NCI-H524 (cell line): Measurements from ENCODE around the gene AARS2.
A peak's percentile ranks its signal among the peaks of the same experiment; 100 is the strongest.
"Not testable (repeated sequence)": the region's sequence is repeated elsewhere in the genome, so short reads cannot be mapped to it uniquely, and the experiment has no call there.

Experiments used
- DNase-seq, 2 experiments: peaks; one replicate each; lab custom pipeline; 2025; lab: John Stamatoyannopoulos, UW

The AARS2 gene

DNA sequence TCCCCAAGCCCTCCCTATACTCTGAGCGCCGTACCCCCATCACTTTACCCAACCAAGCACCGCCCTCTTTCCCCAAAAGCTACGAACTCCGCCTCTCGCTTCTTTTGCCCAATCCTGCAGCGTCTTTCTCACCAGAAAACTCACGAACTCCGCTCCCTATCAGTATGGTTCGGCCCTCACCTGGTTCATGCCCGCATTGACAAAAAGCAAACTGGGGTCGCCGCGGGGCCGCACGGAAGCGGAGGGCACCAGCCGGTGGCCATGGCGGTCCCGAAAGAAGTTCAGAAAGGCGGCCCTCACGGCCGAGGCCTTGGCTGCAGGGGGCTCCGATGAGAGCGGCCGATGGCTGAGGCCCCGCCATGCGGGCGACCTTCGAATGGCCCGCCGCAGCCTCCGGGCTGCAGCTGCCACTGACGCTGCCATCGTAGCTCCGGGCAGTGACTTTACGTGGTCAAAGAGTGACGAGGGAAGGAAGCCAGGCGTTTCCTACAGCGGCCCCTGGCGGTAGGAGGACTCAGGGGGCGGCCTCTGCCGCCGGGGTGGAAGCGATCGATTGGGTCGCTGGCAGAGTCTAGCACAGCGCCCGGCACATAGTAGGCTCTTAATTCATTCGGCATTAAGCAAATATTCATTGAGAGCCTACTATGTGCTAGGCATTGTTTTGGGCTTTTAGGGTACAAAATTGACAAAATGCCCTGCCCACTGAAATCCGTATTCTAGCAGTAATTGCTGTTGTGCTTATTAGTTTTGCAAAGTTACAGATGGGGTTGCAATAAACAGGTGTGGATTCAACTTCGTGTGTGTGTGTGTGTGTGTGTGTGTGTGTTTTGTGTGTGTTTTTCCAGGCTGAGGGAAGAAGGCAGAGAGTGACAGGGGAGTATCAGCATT, at the start of gene AARS2:
Gene AARS2, minus strand, starts transcription at position 447 of the 888 bp plus-strand sequence. Its CDS starts 24 bp downstream, at position 423.
- peak; percentile 57 to 81 for DNase-seq

DNA sequence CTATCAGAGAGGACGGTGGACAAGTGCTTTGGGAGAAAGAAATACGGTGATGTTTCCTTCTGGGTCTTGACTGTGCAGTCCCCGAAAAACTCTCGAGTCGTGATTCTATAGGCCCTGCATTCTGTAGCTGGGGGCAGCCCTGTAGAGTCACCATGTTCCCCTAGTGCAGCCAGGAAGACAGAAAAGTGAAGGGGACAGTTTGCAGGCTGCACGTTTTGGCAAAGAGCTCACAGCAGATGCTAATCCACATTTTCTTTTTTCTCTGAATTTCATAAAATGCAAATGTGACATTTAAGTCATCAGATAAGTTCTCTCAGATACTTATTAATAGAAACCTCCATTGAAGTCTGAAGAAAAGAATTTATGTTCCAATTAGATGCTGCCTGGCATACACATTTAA, 48.8 kb upstream of the AARS2 start:
- DNase-seq, result no peak

DNA sequence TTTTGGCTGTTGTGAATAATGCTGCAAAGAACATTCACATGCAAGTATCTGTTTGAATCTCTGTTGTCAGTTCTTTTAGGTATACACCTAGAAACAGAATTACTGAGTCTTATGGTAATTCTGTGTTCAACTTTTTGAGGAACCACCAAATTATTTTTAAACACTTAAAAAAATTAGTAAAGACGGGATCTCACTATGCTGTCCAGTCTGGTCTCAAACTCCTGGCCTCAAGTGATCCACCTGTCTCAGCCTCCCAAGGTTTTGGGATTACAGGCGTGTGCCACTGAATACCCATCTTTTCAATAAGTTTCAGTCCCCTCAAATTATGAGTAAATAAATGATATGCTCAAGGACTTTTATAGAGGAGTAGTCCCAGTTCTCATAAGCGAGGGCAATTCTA, 46.8 kb upstream of the AARS2 start:
- no peak for DNase-seq

DNA sequence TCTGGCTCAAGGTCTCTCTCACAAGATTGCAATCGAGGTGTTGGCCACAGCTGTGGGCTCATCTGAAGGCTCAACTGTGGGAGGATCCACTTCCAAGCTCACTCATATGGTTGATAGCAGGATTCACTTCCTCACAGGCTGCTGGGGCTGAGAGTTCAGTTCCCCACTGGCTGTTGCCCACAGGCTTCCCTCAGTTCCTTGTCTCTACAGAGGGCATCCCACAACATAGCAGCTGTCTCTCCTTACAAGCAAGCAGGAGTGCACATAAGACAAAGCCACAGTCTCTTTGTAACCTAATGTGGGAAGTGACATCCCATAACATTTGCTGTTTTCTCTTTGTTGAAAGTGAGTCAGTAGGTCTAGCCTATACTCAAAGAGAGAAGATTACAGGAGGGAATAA, 43.3 kb upstream of the AARS2 start:
- no peak for DNase-seq

DNA sequence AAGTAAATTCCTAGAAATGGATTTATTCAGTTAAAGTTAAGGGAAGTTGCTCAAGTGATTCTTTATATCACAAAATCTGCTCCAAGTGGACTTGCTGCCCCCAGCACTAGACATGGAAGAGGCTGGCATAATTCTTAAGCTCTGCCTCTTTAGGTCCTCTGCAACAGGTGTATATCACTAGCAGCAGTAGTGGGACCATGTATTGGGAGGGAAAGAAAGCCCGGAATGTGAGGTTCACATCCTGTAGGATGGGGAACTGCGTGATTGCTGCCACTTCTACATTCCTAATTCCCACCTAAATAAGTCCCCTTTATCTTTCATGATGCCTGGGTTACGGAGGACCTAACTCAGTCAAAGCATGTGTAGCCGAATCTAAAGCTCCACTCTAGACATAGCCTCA, 42.5 kb upstream of the AARS2 start:
- no peak for DNase-seq

DNA sequence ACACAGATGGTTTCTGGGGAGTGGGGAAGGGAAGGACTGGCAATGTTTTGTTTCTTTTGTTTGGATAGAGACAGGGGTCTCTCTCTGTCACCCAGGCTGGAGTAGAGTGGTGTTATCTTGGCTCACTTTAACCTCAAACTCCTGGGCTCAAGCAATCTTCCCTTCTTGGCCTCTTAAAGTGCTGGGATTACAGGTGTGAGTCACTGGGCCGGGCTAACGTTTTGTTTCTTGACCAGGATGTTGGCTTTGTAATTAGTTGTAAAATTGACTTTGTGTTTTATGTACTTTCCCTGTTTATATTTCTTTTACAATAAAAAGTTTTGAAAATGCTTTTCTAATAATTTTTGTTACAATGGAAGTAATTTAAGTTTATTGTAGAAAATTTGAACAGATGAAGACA, 40.2 kb upstream of the AARS2 start:
- no peak for DNase-seq

DNA sequence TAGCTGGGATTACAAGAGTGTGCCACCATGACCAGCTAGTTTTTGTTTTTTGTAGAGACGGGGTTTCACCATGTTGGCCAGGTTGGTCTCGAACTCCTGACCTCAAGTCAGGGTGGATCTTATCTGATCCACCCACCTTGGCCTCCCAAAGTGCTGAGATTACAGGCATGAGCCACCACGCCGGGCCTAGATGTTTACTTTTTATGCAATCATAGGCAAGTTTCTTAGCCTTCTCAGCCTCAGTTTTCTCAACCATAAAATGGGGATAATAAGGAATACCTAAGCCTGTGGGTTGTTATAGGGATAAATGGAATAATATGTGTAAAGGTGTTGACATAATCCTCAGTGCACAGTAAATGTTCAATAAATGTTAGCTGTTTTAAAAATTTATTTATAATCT, 39.1 kb upstream of the AARS2 start:
- no peak for DNase-seq

DNA sequence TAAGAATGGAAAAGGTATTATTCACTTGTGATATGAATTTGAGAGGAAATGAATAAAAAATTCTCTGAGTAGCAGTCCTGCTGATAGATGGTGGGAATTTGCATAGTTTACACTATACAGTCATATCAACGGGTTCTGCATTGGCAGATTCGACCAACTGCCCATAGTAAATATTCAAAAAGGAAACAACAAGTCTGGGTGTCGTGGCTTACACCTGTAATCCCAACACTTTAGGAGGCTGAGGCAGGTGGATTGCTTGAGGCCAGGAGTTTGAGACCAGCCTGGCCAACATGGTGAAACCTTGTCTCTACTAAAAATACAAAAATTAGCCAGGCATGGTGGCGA, 37.5 kb upstream of the AARS2 start:
- DNase-seq, result not testable (repeated sequence)

DNA sequence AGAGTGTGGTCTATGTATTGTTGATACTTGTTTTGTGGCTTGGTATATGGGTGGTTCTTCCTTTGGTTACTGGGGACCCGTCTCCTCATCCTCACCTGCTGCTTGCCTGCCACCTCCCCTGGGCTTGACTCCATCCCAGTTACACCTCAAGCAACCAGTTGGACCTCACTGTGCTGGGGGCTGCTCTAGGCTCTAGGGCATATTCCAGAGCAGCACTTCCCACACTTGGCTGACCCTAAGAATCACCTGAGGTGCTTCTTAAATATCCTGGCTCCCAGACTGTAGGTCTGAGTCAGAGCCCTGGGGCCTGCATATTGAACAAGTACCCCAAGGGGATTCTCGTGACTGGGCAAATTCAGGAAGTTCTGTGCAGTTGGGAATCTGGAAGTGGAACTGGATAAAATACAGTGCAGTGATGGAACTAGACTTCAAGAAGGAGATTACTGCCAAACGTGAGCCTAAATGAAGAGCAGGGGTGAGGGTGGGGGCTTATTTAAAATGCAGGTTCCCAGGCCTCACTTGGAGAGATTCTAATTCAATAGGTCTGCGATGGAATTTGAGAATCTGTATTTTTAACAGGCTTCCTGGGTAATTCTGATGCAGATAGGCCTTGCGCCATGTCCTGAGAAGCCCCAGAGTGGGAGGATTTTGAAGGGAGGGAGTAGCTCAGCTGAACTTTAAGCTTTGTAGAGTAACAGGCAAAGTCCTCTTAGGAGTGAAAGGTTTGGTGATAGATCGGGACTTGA, 36.9 kb upstream of the AARS2 start:
- no peak for DNase-seq

DNA sequence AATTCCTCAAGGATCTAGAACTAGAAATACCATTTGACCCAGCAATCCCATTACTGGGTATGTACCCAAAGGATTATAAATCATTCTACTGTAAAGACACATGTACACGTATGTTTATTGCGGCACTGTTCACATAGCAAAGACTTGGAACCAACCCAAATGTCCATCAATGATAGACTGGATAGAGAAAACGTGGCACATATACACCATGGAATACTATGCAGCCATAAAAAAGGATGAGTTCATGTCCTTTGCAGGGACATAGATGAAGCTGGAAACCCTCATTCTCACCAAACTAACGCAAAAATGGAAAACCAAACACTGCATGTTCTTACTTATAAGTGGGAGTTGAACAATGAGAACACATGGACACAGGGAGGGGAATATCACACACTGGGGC, 33.7 kb upstream of the AARS2 start:
- not testable (repeated sequence) for DNase-seq

DNA sequence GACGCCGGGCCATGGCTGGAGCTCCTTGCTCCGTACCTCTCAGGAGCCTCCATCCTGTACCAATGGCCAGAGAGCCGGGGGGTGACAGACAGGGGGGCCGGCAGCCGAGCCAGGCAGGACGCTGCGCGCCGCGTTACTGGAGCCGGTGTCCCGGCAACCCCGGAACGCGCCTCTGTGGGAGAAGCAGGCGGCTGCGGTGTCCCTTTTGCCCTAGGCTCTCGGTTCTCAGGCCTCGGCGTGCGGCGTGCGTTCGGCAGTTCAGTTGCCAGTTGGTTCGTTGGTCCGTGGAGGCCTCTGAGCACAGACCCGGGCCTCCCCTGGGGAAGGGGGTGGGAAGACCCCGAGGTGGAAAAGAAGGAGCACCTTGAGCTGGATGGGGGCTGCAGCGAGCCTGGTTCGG, 29.3 kb upstream of the AARS2 start, which contains the start of gene SPATS1:
Gene SPATS1, plus strand, starts transcription at position 162 of the 400 bp plus-strand sequence. CDS start 446 bp downstream, outside the sequence.
- peak in 1 of 2 experiments; percentile 11 for DNase-seq

DNA sequence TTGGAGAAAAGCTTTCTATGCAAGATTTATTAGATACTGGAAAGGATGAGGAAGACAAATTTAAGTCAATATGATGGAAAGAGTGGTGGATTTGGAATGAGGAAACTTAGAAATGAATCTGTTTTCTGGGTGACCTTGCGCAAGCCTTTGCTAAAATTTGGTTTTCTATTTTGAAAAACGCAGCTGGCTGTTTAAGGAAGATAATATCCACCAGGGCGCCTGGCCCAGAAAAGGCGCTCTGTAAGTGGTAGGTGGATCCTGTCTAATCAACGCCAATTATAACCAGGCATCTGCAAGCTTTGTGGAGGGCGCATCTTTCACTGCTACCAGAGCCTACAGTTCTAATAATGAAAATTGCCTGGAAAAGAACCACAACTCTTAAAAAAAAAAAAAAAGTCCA, 28.9 kb upstream of the AARS2 start:
- peak in 1 of 2 experiments; percentile 23 for DNase-seq

DNA sequence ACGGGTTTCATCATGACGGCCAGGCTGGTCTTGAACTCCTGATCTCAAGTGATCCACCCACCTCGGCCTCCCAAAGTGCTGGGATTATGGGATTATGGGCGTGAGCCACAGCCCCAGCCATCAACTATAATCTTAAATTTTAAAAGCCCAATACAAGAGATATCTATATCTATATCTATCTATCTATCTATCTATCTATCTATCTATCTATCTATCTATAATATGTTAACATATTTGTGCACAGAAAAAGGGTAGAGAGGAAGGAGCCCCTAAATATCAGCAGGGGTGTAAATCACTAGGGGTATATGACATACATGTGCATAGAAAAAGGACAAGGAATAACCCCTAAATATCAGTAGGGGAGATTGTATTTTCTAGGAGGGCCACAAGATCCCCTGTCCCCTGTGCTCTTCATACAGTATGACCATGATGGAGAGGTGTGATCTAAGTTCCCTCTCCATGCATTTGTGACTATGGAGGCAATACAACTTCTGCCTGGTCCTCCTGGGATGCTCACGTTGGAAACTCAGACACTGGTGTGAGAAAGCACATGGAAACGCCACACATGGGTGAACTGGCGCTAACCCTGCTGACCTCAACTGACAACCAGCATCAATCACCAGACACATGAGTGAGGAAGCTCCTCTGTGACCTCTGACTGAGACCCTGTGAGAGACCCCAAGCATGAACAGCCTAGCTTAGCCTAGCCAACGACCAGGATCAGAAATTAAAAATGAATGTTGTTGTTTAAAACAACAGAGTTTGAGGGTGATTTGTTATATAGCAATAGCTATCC, 28.1 kb upstream of the AARS2 start:
- DNase-seq, result no peak

DNA sequence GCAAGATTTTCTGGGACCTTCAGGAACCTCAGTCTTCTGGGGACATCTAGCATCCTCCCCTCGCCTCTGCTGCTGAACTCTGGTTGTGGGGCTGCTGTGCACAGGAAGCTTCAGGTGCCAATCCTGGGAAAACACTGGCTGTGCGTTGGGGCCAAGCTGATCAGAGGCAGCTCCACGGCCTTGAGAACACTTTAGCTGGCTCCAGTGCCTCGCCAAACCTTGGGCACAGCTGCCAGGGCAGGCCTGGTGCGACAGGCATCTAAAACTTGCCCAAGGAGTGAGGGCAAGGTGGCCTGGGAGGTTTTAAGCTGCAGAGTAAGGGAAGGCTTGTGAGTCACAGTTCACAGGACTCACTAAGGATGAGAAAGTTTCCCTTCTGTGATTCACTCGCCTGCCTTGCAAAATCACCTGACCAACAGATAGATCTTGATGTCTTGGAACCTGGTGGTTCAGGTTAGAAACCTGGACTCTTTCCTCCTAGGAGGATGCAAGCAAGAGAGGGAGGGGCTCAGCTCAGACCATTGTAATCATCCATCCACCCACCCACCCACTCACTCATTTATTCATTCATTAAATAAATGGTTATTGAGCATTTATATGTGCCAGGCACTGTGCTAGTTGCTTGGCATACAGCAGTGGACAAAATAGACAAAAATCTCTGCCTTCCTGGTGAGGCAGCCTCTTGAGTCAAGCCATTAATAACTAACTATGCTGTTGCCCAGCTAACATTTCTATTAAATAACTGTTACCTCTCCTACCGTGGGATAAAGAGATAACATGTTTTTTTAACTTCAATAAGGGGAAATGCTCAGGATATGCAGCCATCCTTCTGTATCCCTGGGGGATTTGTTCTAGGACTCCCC, 26.8 kb upstream of the AARS2 start:
- no peak for DNase-seq

DNA sequence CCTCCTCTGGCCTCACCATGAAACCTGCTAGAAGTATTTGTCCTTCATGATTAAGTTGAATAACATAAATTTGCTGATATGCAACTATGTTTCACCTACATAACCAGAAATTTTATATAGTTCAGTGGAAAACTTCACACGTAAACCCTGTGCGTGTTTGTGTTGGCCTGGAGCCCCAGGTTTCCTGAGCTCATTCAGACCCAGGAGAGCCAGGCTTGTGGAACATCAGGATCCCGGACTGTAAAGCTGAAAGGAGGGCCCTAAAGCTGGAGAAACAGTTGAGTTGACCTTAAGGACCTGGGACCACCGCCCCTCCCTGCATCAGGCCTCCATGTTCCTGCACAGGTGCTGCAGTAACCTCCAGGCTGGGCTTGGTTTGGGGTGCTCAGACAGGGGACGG, 26.2 kb upstream of the AARS2 start:
- no peak for DNase-seq

DNA sequence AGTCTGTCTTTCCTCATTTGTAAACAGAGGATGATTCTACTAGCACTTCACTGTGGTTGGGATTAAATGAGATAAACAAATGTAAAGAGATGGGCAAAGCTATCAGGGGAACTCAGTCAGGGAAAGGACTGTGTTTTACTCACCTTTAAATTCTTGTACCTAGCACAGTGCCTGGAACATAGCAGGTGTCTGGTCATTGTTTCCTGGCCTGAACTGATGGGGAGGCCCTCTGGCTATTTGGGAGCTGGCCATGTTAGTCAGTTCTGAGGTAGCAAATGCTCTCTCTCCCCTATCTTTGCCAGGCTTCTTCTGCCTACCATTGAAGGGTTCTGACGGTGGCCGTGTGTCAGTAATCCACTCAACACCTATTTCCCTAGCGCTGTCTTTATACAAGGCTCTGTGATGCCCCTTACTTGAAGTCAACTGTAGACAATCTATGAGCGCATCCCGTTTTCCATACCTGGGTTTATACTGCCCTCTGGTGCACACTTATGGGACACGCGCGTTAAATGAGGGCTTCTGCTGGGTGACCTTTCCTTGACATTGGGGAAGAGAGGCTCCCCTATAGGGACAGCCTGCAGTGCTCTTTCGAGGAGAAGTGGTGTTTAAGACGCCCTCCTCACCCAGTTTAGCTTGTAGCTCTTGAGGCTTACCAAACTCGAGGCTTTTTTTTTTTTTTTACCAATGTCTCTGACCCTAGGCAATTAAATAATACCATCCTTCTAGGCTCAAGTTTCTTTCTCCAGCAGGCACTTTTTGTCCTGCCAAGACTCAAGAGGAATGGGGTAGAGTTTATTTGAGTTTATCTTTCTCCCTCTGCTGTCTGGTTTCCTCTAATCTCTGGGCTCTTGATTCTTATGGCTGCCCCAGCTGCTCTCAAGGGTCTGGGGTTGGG, 25.3 kb upstream of the AARS2 start:
- peak; percentile 68 to 77 for DNase-seq

DNA sequence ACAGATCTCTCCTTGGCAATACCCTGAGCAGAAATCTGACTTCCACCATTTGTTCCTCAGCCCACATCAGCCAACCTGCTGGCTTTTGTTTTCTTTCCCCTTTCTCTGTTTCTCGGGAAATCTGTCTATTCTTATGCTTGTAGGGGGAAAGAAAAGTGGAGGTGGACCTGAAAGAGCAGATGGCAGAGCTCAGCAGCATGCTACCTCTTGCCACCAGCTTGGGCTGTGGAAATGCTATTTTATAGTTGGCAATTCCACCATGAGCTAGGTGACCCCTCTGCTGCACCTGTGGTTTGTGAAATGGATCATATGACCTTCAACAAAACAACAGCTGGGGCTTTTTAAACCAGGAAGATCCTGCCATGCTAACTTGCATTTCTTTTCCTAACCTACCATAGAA, 22.5 kb upstream of the AARS2 start:
- no peak for DNase-seq

DNA sequence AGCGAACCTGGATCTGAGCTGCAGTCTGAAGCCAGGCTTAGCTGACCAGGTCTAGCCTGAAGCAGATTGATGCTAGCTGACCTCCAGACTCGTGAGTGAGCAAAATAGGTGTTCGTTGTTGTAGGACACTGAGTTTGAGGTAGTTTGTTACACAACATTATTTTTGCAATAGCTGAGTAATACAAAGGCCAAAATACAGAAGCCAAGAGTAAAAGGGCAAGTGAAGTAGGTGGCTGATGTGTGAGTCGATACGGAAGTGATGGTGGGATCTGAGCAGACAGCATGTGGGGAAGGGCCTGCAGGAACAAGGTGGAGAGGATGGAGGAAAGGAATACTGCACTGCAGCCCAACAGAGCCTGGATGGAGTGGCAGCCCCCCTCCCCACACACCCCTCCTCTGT, 20.8 kb upstream of the AARS2 start:
- no peak for DNase-seq

DNA sequence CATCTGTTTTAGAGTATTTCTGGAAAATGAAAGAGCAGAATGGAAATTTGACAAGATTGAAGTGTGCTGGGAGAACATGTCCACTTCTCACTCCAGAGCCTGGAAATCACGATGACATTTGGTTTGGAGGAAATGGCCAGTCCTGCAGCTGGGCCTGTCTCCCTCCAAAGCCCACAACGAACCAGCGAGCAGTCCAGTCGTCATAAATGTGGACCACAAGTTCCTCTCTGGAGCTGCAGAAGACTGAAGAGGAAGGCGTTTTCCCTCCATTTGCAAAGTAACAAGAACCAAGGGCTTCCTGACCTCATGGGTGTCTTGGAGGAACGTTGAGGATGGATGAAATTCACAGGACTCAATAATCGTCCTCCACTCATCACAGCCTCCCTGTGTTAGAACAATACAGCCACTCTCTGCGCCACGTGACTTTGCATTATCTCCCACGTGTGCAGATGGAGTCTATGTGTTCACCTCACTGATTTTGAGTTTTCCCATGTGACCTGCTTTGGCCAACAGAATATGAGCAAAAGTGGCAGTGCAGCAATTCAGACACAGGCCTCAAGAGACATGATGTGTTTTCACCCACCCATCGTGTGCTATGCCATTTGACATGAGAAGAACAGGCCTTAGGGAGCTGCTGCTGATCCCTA, 20.2 kb upstream of the AARS2 start:
- no peak for DNase-seq

DNA sequence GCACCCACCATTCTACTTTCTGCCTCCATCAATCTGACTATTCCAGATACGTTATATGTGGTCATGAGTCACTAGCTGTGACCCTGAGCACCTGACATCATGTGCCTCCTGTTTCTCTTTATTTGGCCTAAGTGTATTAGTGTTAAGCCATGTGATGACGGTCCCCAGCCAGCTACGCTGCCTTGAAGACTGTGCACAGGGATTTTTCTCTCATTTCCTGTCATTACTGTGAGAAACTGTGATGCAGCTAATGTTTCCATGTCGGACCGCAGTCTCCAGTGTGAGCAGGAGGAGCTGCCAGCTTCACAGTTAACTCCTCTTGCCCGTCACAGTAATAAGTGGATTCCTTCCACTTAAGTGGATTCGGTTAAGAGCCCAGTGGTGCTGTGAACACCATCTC, 19.4 kb upstream of the AARS2 start:
- DNase-seq, result peak; percentile 41 to 68
